ENCODE results near the gene MTSS2. TPM values are rescaled to one million over a fixed set of nuclear protein-coding genes. Genes with fewer than 3 reads are reported as not detected.
"Not testable (repeated sequence)": the region's sequence is repeated elsewhere in the genome, so short reads cannot be mapped to it uniquely, and the experiment has no call there.

Gene MTSS2
- total RNA-seq, 1 donor from 2014 or later = 102 TPM

DNA sequence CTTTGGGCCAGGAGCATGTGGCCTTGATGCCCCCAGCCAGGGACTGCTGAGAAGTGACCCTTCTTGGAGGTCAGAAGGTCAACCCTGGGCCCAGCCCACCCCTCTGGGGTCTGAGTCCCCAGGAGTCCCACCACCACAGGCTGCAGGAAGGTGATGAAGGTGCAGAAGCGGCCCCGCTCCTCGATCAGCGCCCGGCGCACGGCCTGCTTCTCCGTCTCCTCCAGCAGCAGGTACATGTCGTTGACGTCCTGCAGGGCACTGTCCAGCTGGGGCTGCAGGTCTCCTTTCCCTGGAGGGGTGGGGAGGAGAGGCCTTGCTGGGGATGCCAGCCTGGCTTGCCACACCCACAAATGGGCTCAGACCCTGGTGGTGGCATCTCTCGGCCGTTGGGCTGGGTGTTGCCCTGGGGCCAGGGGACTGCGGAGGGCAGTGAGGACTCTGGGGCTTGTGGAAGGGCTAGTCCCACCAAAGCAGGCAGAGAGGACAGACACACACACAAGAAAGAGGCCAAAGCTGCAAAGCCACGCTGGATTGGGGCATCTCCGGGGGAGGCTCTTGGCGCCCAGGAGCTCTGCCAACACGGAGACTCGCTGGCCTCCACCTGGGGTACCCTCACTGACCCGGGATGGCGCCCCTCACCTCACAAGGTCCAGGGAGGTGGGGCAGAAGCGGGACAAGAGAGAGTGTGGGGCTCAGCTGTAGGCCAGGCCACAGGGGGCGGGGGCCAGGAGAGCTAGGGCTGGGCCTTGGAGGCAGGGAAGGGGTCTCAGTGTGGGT is 7.5 kb downstream of the MTSS2 start:
- H3K4me1 Mint-ChIP-seq = peaks cover 18% of the 10 kb centered on the region
- H3K9me3 Mint-ChIP-seq = no peaks in the 10 kb centered on the region
- no peaks in the 10 kb centered on the region for H3K27me3 Mint-ChIP-seq (ENCODE audit: low read depth)
- DNase-seq (ENCODE audit: low spot score in 2 of 2, unreplicated experiment in 2 of 2) = no peak
- H3K27ac Mint-ChIP-seq = no peak overlapping the region
- peaks cover 24% of the 10 kb centered on the region for H3K36me3 Mint-ChIP-seq
- no peak overlapping the region for H3K4me3 Mint-ChIP-seq
- no peak for TF ChIP-seq CTCF (IDR thresholded peaks at IDR 0.05; ENCODE audit: unreplicated experiment)

DNA sequence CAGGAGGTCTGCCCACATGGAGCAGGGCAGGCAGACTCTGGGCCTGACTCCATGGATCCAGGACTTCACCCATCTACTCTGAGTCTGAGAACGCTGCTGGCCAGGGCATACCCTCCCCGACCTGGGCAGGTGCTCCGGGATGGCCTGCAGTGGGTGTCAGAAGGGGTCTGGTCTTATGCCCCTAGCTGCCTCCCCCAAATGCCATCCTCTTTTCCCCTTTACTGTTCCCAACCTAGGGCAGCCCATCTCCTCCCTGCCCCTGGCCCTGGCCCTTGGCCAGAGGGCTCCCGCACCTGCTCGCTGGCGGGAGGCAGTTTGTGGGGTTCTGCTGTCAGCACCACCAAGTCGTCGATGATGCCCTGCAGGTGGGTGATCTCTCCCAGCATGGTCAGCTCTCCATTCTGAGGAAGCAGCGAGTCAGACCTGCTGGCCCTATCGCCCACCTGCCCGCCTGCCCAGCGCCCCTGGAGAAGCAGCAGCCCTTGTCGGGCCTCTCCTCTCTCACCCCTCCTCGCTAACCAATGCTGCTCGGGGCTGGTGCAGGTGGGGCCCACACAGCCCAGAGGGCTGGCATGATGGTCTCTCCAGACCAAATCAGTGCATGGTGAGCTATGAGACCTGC is 8.2 kb downstream of the MTSS2 start:
- no peak overlapping the region for H3K27ac Mint-ChIP-seq
- no peak for DNase-seq (ENCODE audit: low spot score in 2 of 2, unreplicated experiment in 2 of 2)

DNA sequence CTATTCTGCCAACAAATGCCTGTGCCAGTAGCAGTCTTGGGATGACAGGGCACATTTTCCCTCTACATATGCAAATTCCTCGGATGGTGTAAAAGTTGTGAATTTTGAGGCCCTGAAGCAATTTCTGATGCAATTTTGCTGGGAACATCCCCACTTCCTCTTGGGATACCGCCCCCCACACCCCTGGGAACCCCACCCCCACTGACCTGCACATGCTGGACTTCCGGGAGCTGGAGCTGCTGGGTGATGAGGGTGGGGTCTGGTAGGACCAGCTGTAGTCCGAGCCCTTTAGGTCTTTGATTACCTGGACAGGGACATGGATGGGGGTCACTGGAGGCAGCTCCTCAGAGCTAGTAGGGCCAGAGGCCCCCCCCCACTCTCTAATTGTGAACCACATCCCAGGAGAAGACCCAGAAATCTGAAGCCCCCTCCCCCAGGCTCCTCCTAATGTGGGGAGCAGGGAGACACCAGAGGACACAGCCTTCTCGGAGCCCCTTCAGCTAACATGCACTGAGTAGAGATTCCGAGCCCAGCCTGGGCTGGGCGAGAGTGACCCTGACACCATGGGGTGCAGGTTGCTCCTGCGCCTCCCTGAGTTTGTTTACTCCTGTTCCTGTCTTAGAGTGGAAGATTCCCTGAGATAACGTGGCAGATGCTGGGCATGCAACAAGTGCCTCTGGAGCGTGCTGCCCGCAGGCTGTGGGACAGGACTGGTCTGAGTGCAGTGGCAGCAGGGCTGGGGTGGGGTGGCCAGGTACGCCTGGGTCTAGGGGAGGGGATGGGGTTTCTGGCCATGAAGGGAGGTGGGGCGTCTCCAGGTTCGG is 9.0 kb downstream of the MTSS2 start:
- Mint-ChIP-seq H3K27ac (no peak overlapping the region), H3K27me3 (ENCODE audit: low read depth) (no peaks in the 10 kb centered on the region), H3K4me3 (no peak overlapping the region), H3K4me1 (peaks cover 8% of the 10 kb centered on the region), H3K9me3 (no peaks in the 10 kb centered on the region), H3K36me3 (peaks cover 32% of the 10 kb centered on the region)
- no peak for TF ChIP-seq CTCF (IDR thresholded peaks at IDR 0.05; ENCODE audit: unreplicated experiment)
- DNase-seq (ENCODE audit: low spot score in 2 of 2, unreplicated experiment in 2 of 2) = no peak

More for the DNA sequence above, 8.2 kb downstream of the MTSS2 start:
- Mint-ChIP-seq H3K9me3 (no peaks in the 10 kb centered on the region), H3K27me3 (ENCODE audit: low read depth) (no peaks in the 10 kb centered on the region), H3K36me3 (peaks cover 28% of the 10 kb centered on the region), H3K4me3 (no peak overlapping the region), H3K4me1 (peaks cover 14% of the 10 kb centered on the region)
- no peak for TF ChIP-seq CTCF (IDR thresholded peaks at IDR 0.05; ENCODE audit: unreplicated experiment)

GRCh38 chr16:70675851-70676513 is 9.9 kb downstream of the MTSS2 start:
- H3K9me3 Mint-ChIP-seq = no peaks in the 10 kb centered on the region
- H3K4me3 Mint-ChIP-seq = no peak overlapping the region
- no peak overlapping the region for H3K27ac Mint-ChIP-seq
- no peak for DNase-seq (ENCODE audit: low spot score in 2 of 2, unreplicated experiment in 2 of 2)
- H3K4me1 Mint-ChIP-seq = peaks cover 4% of the 10 kb centered on the region
- peaks cover 40% of the 10 kb centered on the region for H3K36me3 Mint-ChIP-seq
- H3K27me3 Mint-ChIP-seq (ENCODE audit: low read depth) = no peaks in the 10 kb centered on the region
- TF ChIP-seq CTCF (IDR thresholded peaks at IDR 0.05; ENCODE audit: unreplicated experiment) = no peak

GRCh38 chr16:70674221-70675014 is 11.4 kb downstream of the MTSS2 start:
- no peak overlapping the region for H3K27ac Mint-ChIP-seq
- peaks cover 6% of the 10 kb centered on the region for H3K9me3 Mint-ChIP-seq
- no peaks in the 10 kb centered on the region for H3K4me1 Mint-ChIP-seq
- no peak overlapping the region for H3K4me3 Mint-ChIP-seq
- H3K36me3 Mint-ChIP-seq = peaks cover 53% of the 10 kb centered on the region
- no peak for TF ChIP-seq CTCF (IDR thresholded peaks at IDR 0.05; ENCODE audit: unreplicated experiment)
- no peak for DNase-seq (ENCODE audit: low spot score in 2 of 2, unreplicated experiment in 2 of 2)
- no peaks in the 10 kb centered on the region for H3K27me3 Mint-ChIP-seq (ENCODE audit: low read depth)

- not testable (repeated sequence) for DNase-seq (ENCODE audit: low spot score in 2 of 2, unreplicated experiment in 2 of 2); H3K4me1 Mint-ChIP-seq; H3K27me3 Mint-ChIP-seq (ENCODE audit: low read depth); H3K4me3 Mint-ChIP-seq; H3K27ac Mint-ChIP-seq
- Mint-ChIP-seq H3K9me3 (peaks cover 15% of the 10 kb centered on the region), H3K36me3 (peaks cover 71% of the 10 kb centered on the region)
Observed at GRCh38 chr16:70670938-70671337, 14.9 kb downstream of the MTSS2 start.

All from mesothelial cell of epicardium (in vitro differentiated cells).